ENCODE results near the gene HINT1. TPM values are rescaled to one million over a fixed set of nuclear protein-coding genes. Genes with fewer than 3 reads are reported as not detected.

HINT1 gene
- total and polyA plus RNA-seq, 7 donors, result 135 to 852 (median 261) TPM

- Histone ChIP-seq H3K27ac (no peak overlapping the region), H3K27me3 (no peaks in the 10 kb centered on the region), H3K4me3 (no peak overlapping the region), H3K4me1 (peaks cover 0 to 8% (median 4%) of the 10 kb centered on the region in 4 donors), H3K9me3 (no peaks in the 10 kb centered on the region), H3K36me3 (no peaks in the 10 kb centered on the region)
- 20 to 52% methylated on average over 2 of the region's 2 CpGs for WGBS, 2 donors
- intact Hi-C loops (cut with DNase I), result no loop called here
- no peak for DNase-seq
- TF ChIP-seq POLR2AphosphoS5 (IDR thresholded peaks at IDR 0.05) (no peak), EP300 (IDR thresholded peaks at IDR 0.05) (no peak), CTCF (IDR thresholded peaks at IDR 0.05) (no peak), POLR2A (IDR thresholded peaks at IDR 0.05) (no peak)
Observed at GRCh38 chr5:131193106-131193505, 28.1 kb upstream of the HINT1 start.

- H3K27me3 ChIP-seq, result no peaks in the 10 kb centered on the region
- no peaks in the 10 kb centered on the region for H3K9me3 ChIP-seq
- no peak overlapping the region for H3K27ac ChIP-seq
- TF ChIP-seq POLR2A (IDR thresholded peaks at IDR 0.05) (no peak), EP300 (IDR thresholded peaks at IDR 0.05) (no peak)
- no peak overlapping the region for H3K4me3 ChIP-seq
- 78 to 83% methylated on average over 3 of the region's 3 CpGs for WGBS, 2 donors
- H3K36me3 ChIP-seq, result peaks cover 0 to 17% (median 1%) of the 10 kb centered on the region in 4 donors
- no peak for DNase-seq
- intact Hi-C loops (cut with DNase I), result no loop called here
- no peaks in the 10 kb centered on the region for H3K4me1 ChIP-seq
Observed at GRCh38 chr5:131186561-131187256, 21.7 kb upstream of the HINT1 start.

- Histone ChIP-seq H3K4me3 (no peak overlapping the region), H3K36me3 (peaks cover 0 to 17% (median 1%) of the 10 kb centered on the region in 4 donors), H3K9me3 (no peaks in the 10 kb centered on the region), H3K4me1 (no peaks in the 10 kb centered on the region), H3K27me3 (no peaks in the 10 kb centered on the region), H3K27ac (no peak overlapping the region)
- no peak for DNase-seq
- intact Hi-C loops (cut with DNase I), result no loop called here
- TF ChIP-seq POLR2A (IDR thresholded peaks at IDR 0.05) (no peak), EP300 (IDR thresholded peaks at IDR 0.05) (no peak), CTCF (IDR thresholded peaks at IDR 0.05) (no peak), POLR2AphosphoS5 (IDR thresholded peaks at IDR 0.05) (no peak)
Observed at GRCh38 chr5:131185523-131186104, 20.6 kb upstream of the HINT1 start.

GRCh38 chr5:131182839-131183238 is 17.8 kb upstream of the HINT1 start:
- intact Hi-C loops (cut with DNase I), result no loop called here
- Histone ChIP-seq H3K9me3 (no peaks in the 10 kb centered on the region), H3K4me3 (no peak overlapping the region), H3K27me3 (no peaks in the 10 kb centered on the region), H3K36me3 (peaks cover 0 to 15% (median 1%) of the 10 kb centered on the region in 4 donors), H3K4me1 (no peaks in the 10 kb centered on the region), H3K27ac (no peak overlapping the region)
- TF ChIP-seq POLR2AphosphoS5 (IDR thresholded peaks at IDR 0.05), result no peak
- no peak for TF ChIP-seq CTCF (IDR thresholded peaks at IDR 0.05)
- TF ChIP-seq POLR2A (IDR thresholded peaks at IDR 0.05), result no peak
- TF ChIP-seq EP300 (IDR thresholded peaks at IDR 0.05), result no peak
- no peak for DNase-seq

GRCh38 chr5:131180407-131180806 is 15.4 kb upstream of the HINT1 start:
- intact Hi-C loops (cut with DNase I), result no loop called here
- H3K27ac ChIP-seq, result no peak overlapping the region
- H3K4me1 ChIP-seq, result no peaks in the 10 kb centered on the region
- no peak for DNase-seq
- H3K36me3 ChIP-seq, result peaks cover 0 to 6% (median 1%) of the 10 kb centered on the region in 4 donors
- TF ChIP-seq CTCF (IDR thresholded peaks at IDR 0.05) (no peak), POLR2AphosphoS5 (IDR thresholded peaks at IDR 0.05) (no peak), EP300 (IDR thresholded peaks at IDR 0.05) (no peak), POLR2A (IDR thresholded peaks at IDR 0.05) (no peak)
- no peak overlapping the region for H3K4me3 ChIP-seq
- no peaks in the 10 kb centered on the region for H3K9me3 ChIP-seq
- H3K27me3 ChIP-seq, result no peaks in the 10 kb centered on the region
